K562 (cell line): ENCODE data around the gene RAB11FIP2. TPM values are rescaled to one million over a fixed set of nuclear protein-coding genes. Genes with fewer than 3 reads are reported as not detected.

Experiments used
- ATAC-seq: fragments of 200-7000 bp; cut with Tn5 transposase; 3 replicates; pipeline ENCODE4 v1.9.1; 2020; ENCODE audit warnings: moderate library complexity
- BruUV-seq: library from RNA; stranded (reverse); fragments of 400-500 nt; replicated peaks from 2 replicates; lab custom pipeline; 2021; lab: Mats Ljungman, UMichigan
- CTCF ChIA-PET: fragments of 300-600 bp; formaldehyde crosslinking; extraction: SDS; loops from one replicate; lab custom pipeline; 2021; ENCODE audit warnings: low intra/inter-chr PET ratio; lab: Yijun Ruan, JAX
- POLR2A ChIA-PET: fragments of 300-600, 350-650 bp; sonication (Branson Sonifier 250); formaldehyde crosslinking; extraction: SDS; loops from one replicate; lab custom pipeline; 2021; ENCODE audit warnings: antibody characterized with exemption, inconsistent platforms; lab: Yijun Ruan, JAX
- DNase-seq, 4 experiments: peaks; one replicate each; pipeline versions ENCODE4 v3.0.0 to v3.0.0-alpha.2; 2011 to 2018; ENCODE audit warnings: low spot score in 3 of 4, mixed read lengths in 3 of 4; ENCODE audit errors: extremely low read depth in 1 of 4
- FAIRE-seq: peaks from 2 replicates; lab custom pipeline; 2011; peaks lifted over from hg19 to GRCh38; lab: Jason Lieb, UNC
- H2AFZ ChIP-seq: 2 replicates; pipeline ENCODE4 v1.6.0; 2011; ENCODE audit warnings: low read depth, low read length, control low read depth, inconsistent platforms
- H3K27ac ChIP-seq: fragments of 200-600 bp; 3 replicates; pipeline ENCODE4 v1.8.0; 2011; ENCODE audit warnings: low read depth, mild to moderate bottlenecking, control low read depth, inconsistent platforms, low read length, moderate library complexity, mixed read lengths; ENCODE audit errors: extremely low read depth
- H3K27me3 ChIP-seq, 2 experiments: fragments of 300-600 bp in 1 of 2; 2 replicates in 1 of 2; 3 replicates in 1 of 2; pipeline versions ENCODE4 v1.6.0 to v1.8.0; 2011; ENCODE audit warnings: inconsistent platforms in 2 of 2, low read length in 2 of 2, mild to moderate bottlenecking in 1 of 2, mixed read lengths in 1 of 2, moderate library complexity in 1 of 2; ENCODE audit not compliant: control insufficient read depth in 2 of 2, insufficient read depth in 2 of 2
- H3K36me3 ChIP-seq: fragments of 300-600 bp; 3 replicates; pipeline ENCODE4 v1.8.0; 2011; ENCODE audit warnings: mild to moderate bottlenecking, low read length, inconsistent platforms; ENCODE audit not compliant: control insufficient read depth, insufficient read depth
- H3K4me1 ChIP-seq, 2 experiments: fragments of 200-600 bp in 1 of 2; replicated peaks in 1 of 2; 2 replicates in 1 of 2; 3 replicates in 1 of 2; pipeline versions ENCODE4 v1.5.1 to v1.8.0; 2011; ENCODE audit warnings: inconsistent platforms in 2 of 2, low read length in 2 of 2, mild to moderate bottlenecking in 1 of 2, mixed read lengths in 1 of 2, moderate library complexity in 1 of 2; ENCODE audit not compliant: control insufficient read depth in 2 of 2, insufficient read depth in 2 of 2
- H3K4me2 ChIP-seq: 2 replicates; pipeline ENCODE4 v1.6.1; 2011; ENCODE audit warnings: low read length, control low read depth, inconsistent platforms, mixed read lengths; ENCODE audit not compliant: insufficient read depth
- H3K4me3 ChIP-seq: fragments of 200-600 bp; sonication (generic), shearing (Covaris generic); 2 replicates; pipeline ENCODE4 v1.5.1; 2016; ENCODE audit warnings: control low read depth, inconsistent platforms
- H3K79me2 ChIP-seq: fragments of 200-600 bp; 3 replicates; pipeline ENCODE4 v1.8.0; 2011; ENCODE audit warnings: low read length, inconsistent platforms; ENCODE audit not compliant: control insufficient read depth, insufficient read depth
- H3K9ac ChIP-seq, 2 experiments: 2 replicates each; pipeline versions ENCODE4 v1.6.0 to v1.6.1; 2011; ENCODE audit warnings: low read depth in 2 of 2, low read length in 2 of 2, control low read depth in 1 of 2, inconsistent platforms in 1 of 2, mild to moderate bottlenecking in 1 of 2, mixed read lengths in 1 of 2; ENCODE audit not compliant: insufficient read depth in 1 of 2
- H3K9me1 ChIP-seq: one replicate; pipeline ENCODE4 v1.6.0; 2011; ENCODE audit warnings: inconsistent platforms, mild to moderate bottlenecking, low read length, moderate library complexity; ENCODE audit not compliant: control insufficient read depth, insufficient read depth
- H3K9me3 ChIP-seq: replicated peaks from 2 replicates; pipeline ENCODE4 v1.5.1; 2011; ENCODE audit warnings: low read depth, low read length, inconsistent platforms; ENCODE audit not compliant: control insufficient read depth, insufficient read depth
- H4K20me1 ChIP-seq: replicated peaks from 2 replicates; pipeline ENCODE4 v1.6.1; 2011; ENCODE audit warnings: low read length, inconsistent platforms, mixed read lengths; ENCODE audit not compliant: control insufficient read depth, insufficient read depth
- E2F6 ChIP-seq, 2 experiments: IDR thresholded peaks; 2 replicates each; pipeline ENCODE4 v1.6.1; 2011; ENCODE audit warnings: borderline replicate concordance in 1 of 2, control low read depth in 1 of 2, low read depth in 1 of 2, low read length in 1 of 2, mild to moderate bottlenecking in 1 of 2, mixed read lengths in 1 of 2, moderate library complexity in 1 of 2; ENCODE audit not compliant: insufficient read depth in 1 of 2, insufficient read length in 1 of 2, poor library complexity in 1 of 2, severe bottlenecking in 1 of 2; ENCODE audit errors: extremely low read depth in 1 of 2
- ESRRB ChIP-seq: fragments of 250-450 bp; sonication (Bioruptor Pico); IDR thresholded peaks from 2 replicates; pipeline ENCODE4 v1.5.0; 2020; ENCODE audit warnings: mild to moderate bottlenecking, moderate library complexity, borderline replicate concordance
- WHSC1 ChIP-seq: IDR thresholded peaks from one replicate; pipeline ENCODE4 v1.6.1; 2012; ENCODE audit warnings: low read length, control low read depth, inconsistent platforms
- WGBS: fragments of 100-300 bp; shearing (Covaris generic); methylation state at CpG from one replicate; pipeline ENCODE4 v1.1.6; 2016; ENCODE audit warnings: low coverage, mixed read lengths; ENCODE audit not compliant: insufficient coverage; ENCODE audit errors: missing lambda C conversion rate; 5-methylcytosine and 5-hydroxymethylcytosine counted together
- in situ Hi-C: fragments of 300-500 bp; cut with MboI; formaldehyde crosslinking; loops from 4 replicates; pipeline ENCODE4 v1.15.0; 2018; ENCODE audit warnings: inconsistent platforms, mixed read lengths
- intact Hi-C: fragments of 100-400 bp; cut with micrococcal nuclease; formaldehyde crosslinking; loops from 2 replicates; pipeline ENCODE4 v1.14.2; 2022
- polyA plus RNA-seq, 8 experiments: library from polyadenylated mRNA; depleted of rRNA in 4 of 8; stranded (reverse) in 5 of 8; unstranded in 3 of 8; fragments of >200 nt; fragmentation: Nextera tagmentation in 2 of 8; fragmentation: Illumina TruSeq in 1 of 8; extraction: Ambion mirVana in 2 of 8; extraction: Trizol in 1 of 8; gene quantifications; 2 replicates each; pipeline versions ENCODE4 v1.2.1 to v1.2.3, GENCODE V29; 2011 to 2014; ENCODE audit warnings: inconsistent platforms in 1 of 8, missing spikeins in 1 of 8
- total RNA-seq, 7 experiments: library from RNA; depleted of rRNA in 6 of 7; stranded (reverse); fragments of >200 nt in 6 of 7; fragmentation: Illumina TruSeq in 2 of 7; extraction: Trizol in 2 of 7; gene quantifications; 2 replicates each; pipeline versions ENCODE4 v1.2.1 to v1.2.3, GENCODE V29; 2011 to 2021; ENCODE audit warnings: low replicate concordance in 1 of 7

Gene RAB11FIP2
- total and polyA plus RNA-seq, 9 of the 15 experiments (the other 6 are each of a cell fraction or from before 2014, with no cell fraction given): 3.0 to 10.6 (median 3.9) TPM

GRCh38 chr10:118047157-118047719 is 497 bp upstream of the RAB11FIP2 start:
- BruUV-seq: TSS peak; percentile 79
- Histone ChIP-seq H2AFZ (peak overlapping the region; percentile 96), H3K9me1 (no peaks in the 10 kb centered on the region), H3K79me2 (peaks cover 34% of the 10 kb centered on the region), H3K27ac (peak overlapping the region; percentile 89; the same call in 1 of the 3 replicates), H3K36me3 (no peaks in the 10 kb centered on the region), H3K27me3 (no peaks in the 10 kb centered on the region), H3K9me3 (no peaks in the 10 kb centered on the region), H3K4me2 (peak overlapping the region; percentile 93), H3K4me3 (peak overlapping the region; percentile 72), H4K20me1 (no peaks in the 10 kb centered on the region), H3K4me1 (peaks cover 3 to 10% of the 10 kb centered on the region in 2 experiments; a peak in 4 of 5 replicates), H3K9ac (peak overlapping the region; percentile 77 to 89)
- DNase-seq (peak; percentile 7 to 11 (median 8)), FAIRE-seq (no peak), ATAC-seq (no peak; the same call in 2 of the 3 replicates)
- ChIA-PET CTCF (no interaction called here), POLR2A (interaction anchor here (0.7 kb wide), 1 partner anchor 627 kb away, joined by 3 read pairs; no protein-coding TSS in a partner anchor)
- 12% methylated on average over 19 of the region's 22 CpGs for WGBS
- in situ Hi-C loops: no loop called here
- intact Hi-C loops: loop anchor here (5.0 kb wide), 1 partner anchor 40 kb away; no protein-coding TSS in a partner anchor
- peak in 1 of 2 experiments; percentile 9 for TF ChIP-seq E2F6 (IDR thresholded peaks at IDR 0.05; ENCODE audit: borderline replicate concordance in 1 of 2, extremely low read depth in 1 of 2, insufficient read depth in 1 of 2, insufficient read length in 1 of 2, low read depth in 1 of 2, low read length in 1 of 2, poor library complexity in 1 of 2, severe bottlenecking in 1 of 2)
- TF ChIP-seq WHSC1: no peak
- no peak for TF ChIP-seq ESRRB (CRISPR knock-in tag)
